SK-N-SH (cell line): ENCODE measurements around the gene C17orf100. TPM values are rescaled to one million over a fixed set of nuclear protein-coding genes. Genes with fewer than 3 reads are reported as not detected.

Source experiments
- CTCF ChIA-PET: fragments of 300-600, 350-600 bp; formaldehyde crosslinking; extraction: SDS; loops from one replicate; lab custom pipeline; 2021; lab: Yijun Ruan, JAX
- POLR2A ChIA-PET: fragments of 350-600 bp; sonication (Branson Sonifier 250); formaldehyde crosslinking; extraction: SDS; loops from one replicate; lab custom pipeline; 2020; ENCODE audit warnings: antibody characterized with exemption, inconsistent platforms; lab: Yijun Ruan, JAX
- DNase-seq: peaks from one replicate; pipeline ENCODE4 v3.0.0; 2012
- H2AFZ ChIP-seq: fragments of 200-600 bp; sonication (generic); 2 replicates; pipeline ENCODE4 v1.8.1; 2016; ENCODE audit warnings: antibody characterized with exemption, mild to moderate bottlenecking, low read depth
- H3F3A ChIP-seq: fragments of 200-600 bp; sonication (generic); replicated peaks from 2 replicates; pipeline ENCODE3; 2016; ENCODE audit warnings: antibody characterized with exemption, mild to moderate bottlenecking; ENCODE audit not compliant: insufficient read depth
- H3K27ac ChIP-seq, 2 experiments: fragments of 200-500 bp in 1 of 2; fragments of 200-600 bp in 1 of 2; sonication (Bioruptor generic) in 1 of 2; sonication (generic), shearing (Covaris generic) in 1 of 2; 2 replicates each; pipeline versions ENCODE4 v1.5.1 to v1.6.1; 2014 to 2016; ENCODE audit warnings: low read depth in 2 of 2, inconsistent platforms in 1 of 2, low read length in 1 of 2, mild to moderate bottlenecking in 1 of 2, mixed read lengths in 1 of 2
- H3K27me3 ChIP-seq: fragments of 200-600 bp; sonication (generic), shearing (Covaris generic); 2 replicates; pipeline ENCODE4 v1.6.1; 2016; ENCODE audit warnings: mixed run types; ENCODE audit not compliant: insufficient read depth
- H3K36me3 ChIP-seq, 2 experiments: fragments of 200-500 bp in 1 of 2; fragments of 200-600 bp in 1 of 2; sonication (Bioruptor generic) in 1 of 2; sonication (generic) in 1 of 2; replicated peaks in 1 of 2; 2 replicates each; pipeline versions ENCODE3 to v1.5.1; 2014 to 2016; ENCODE audit warnings: low read length in 1 of 2, mild to moderate bottlenecking in 1 of 2; ENCODE audit not compliant: insufficient read depth in 2 of 2, control insufficient read depth in 1 of 2
- H3K4me1 ChIP-seq, 2 experiments: fragments of 200-500 bp in 1 of 2; fragments of 200-600 bp in 1 of 2; sonication (Bioruptor generic) in 1 of 2; sonication (generic), shearing (Covaris generic) in 1 of 2; 2 replicates each; pipeline versions ENCODE4 v1.5.1 to v1.6.1; 2014 to 2016; ENCODE audit warnings: low read depth in 1 of 2, low read length in 1 of 2, mixed run types in 1 of 2; ENCODE audit not compliant: insufficient read depth in 2 of 2, control insufficient read depth in 1 of 2
- H3K4me2 ChIP-seq: fragments of 200-600 bp; sonication (generic), shearing (Covaris generic); 2 replicates; pipeline ENCODE4 v1.6.1; 2017; ENCODE audit warnings: mixed run types
- H3K4me3 ChIP-seq, 2 experiments: fragments of 200-500 bp in 1 of 2; fragments of 200-600 bp in 1 of 2; sonication (Bioruptor generic) in 1 of 2; sonication (generic), shearing (Covaris generic) in 1 of 2; 2 replicates each; pipeline versions ENCODE4 v1.5.1 to v1.8.1; 2014 to 2016; ENCODE audit warnings: low read depth in 2 of 2, inconsistent platforms in 1 of 2, low read length in 1 of 2, mild to moderate bottlenecking in 1 of 2, mixed read lengths in 1 of 2, moderate library complexity in 1 of 2
- H3K79me2 ChIP-seq: fragments of 200-600 bp; sonication (generic); 2 replicates; pipeline ENCODE4 v1.8.1; 2017; ENCODE audit warnings: mild to moderate bottlenecking; ENCODE audit not compliant: insufficient read depth
- H3K9ac ChIP-seq: fragments of 200-600 bp; sonication (generic); 2 replicates; pipeline ENCODE4 v1.6.1; 2017; ENCODE audit warnings: mixed run types
- H3K9me2 ChIP-seq: fragments of 200-600 bp; sonication (generic); 2 replicates; pipeline ENCODE4 v1.6.1; 2017; ENCODE audit warnings: mixed run types
- H3K9me3 ChIP-seq: fragments of 200-600 bp; sonication (generic); 2 replicates; pipeline ENCODE4 v1.6.1; 2017; ENCODE audit warnings: mixed run types, mild to moderate bottlenecking, moderate library complexity
- H4K20me1 ChIP-seq: fragments of 200-600 bp; sonication (generic); 2 replicates; pipeline ENCODE4 v1.6.1; 2017; ENCODE audit warnings: mild to moderate bottlenecking, mixed run types; ENCODE audit not compliant: insufficient read depth
- CHD2 ChIP-seq: fragments of 150-350 bp; IDR thresholded peaks from 2 replicates; pipeline ENCODE4 v1.6.1; 2018; ENCODE audit warnings: low read length; ENCODE audit not compliant: partially characterized antibody
- EZH2phosphoT487 ChIP-seq: fragments of 200-600 bp; sonication (generic); IDR thresholded peaks from 2 replicates; pipeline ENCODE4 v1.6.1; 2017; ENCODE audit warnings: low read depth, mixed run types, mild to moderate bottlenecking, antibody characterized with exemption, moderate library complexity, borderline replicate concordance
- FOXM1 ChIP-seq: IDR thresholded peaks from 2 replicates; pipeline ENCODE4 v1.4.0; 2012; ENCODE audit warnings: low read depth, mild to moderate bottlenecking
- GATA2 ChIP-seq: sonication (generic); formaldehyde crosslinking; IDR thresholded peaks from 2 replicates; pipeline ENCODE4 v1.5.0; 2020; ENCODE audit warnings: mild to moderate bottlenecking, missing genetic modification reagents
- JUND ChIP-seq: IDR thresholded peaks from 2 replicates; pipeline ENCODE4 v1.4.0; 2012
- MEF2A ChIP-seq: IDR thresholded peaks from 2 replicates; pipeline ENCODE4 v1.4.0; 2012; ENCODE audit warnings: low read depth, borderline replicate concordance
- MXI1 ChIP-seq: IDR thresholded peaks from 2 replicates; pipeline ENCODE4 v1.6.1; 2012; ENCODE audit warnings: mild to moderate bottlenecking, low read depth, low read length, improper control_type of control experiment
- NFIC ChIP-seq: IDR thresholded peaks from 2 replicates; pipeline ENCODE4 v1.4.0; 2012; ENCODE audit warnings: borderline replicate concordance
- NRF1 ChIP-seq: IDR thresholded peaks from 2 replicates; pipeline ENCODE4 v1.6.1; 2012; ENCODE audit warnings: low read depth, mild to moderate bottlenecking, low read length
- RFX5 ChIP-seq: IDR thresholded peaks from 2 replicates; pipeline ENCODE4 v1.6.1; 2012; ENCODE audit warnings: mild to moderate bottlenecking, improper control_type of control experiment, low read length
- RXRA ChIP-seq: IDR thresholded peaks from 2 replicates; pipeline ENCODE4 v1.4.0; 2012; ENCODE audit warnings: low read depth, mild to moderate bottlenecking, borderline replicate concordance
- SIN3A ChIP-seq: IDR thresholded peaks from 2 replicates; pipeline ENCODE4 v1.6.1; 2012; ENCODE audit warnings: low read depth, mild to moderate bottlenecking, low read length, moderate library complexity, borderline replicate concordance
- SMC3 ChIP-seq: IDR thresholded peaks from 2 replicates; pipeline ENCODE4 v1.6.1; 2012; ENCODE audit warnings: low read depth, low read length, improper control_type of control experiment
- TAF1 ChIP-seq: IDR thresholded peaks from 2 replicates; pipeline ENCODE4 v1.6.1; 2012; ENCODE audit warnings: low read depth, mild to moderate bottlenecking, low read length, moderate library complexity, borderline replicate concordance
- YY1 ChIP-seq: IDR thresholded peaks from 2 replicates; pipeline ENCODE4 v1.4.0; 2012; ENCODE audit warnings: low read depth, mild to moderate bottlenecking
- WGBS: methylation state at CpG from one replicate; pipeline ENCODE4 v1.1.6; 2017; ENCODE audit warnings: low lambda C conversion rate; 5-methylcytosine and 5-hydroxymethylcytosine counted together
- polyA plus RNA-seq, 3 experiments: library from polyadenylated mRNA; depleted of rRNA; stranded (reverse); fragments of >200 nt; gene quantifications; 2 replicates each; pipeline ENCODE4 v1.2.3, GENCODE V29; 2012
- TF ChIP-seq, protein P1 (sequence below): IDR thresholded peaks from 2 replicates; pipeline ENCODE4 v1.4.0; 2012; ENCODE audit warnings: low read depth
- TF ChIP-seq, protein P2 (sequence below): IDR thresholded peaks from 2 replicates; pipeline ENCODE4 v1.6.1; 2012; ENCODE audit warnings: mild to moderate bottlenecking, low read depth, low read length, moderate library complexity
- TF ChIP-seq, protein P3 (sequence below): fragments of 150-350 bp; IDR thresholded peaks from 2 replicates; pipeline ENCODE4 v1.6.1; 2016; ENCODE audit warnings: mild to moderate bottlenecking, low read depth, low read length
- TF ChIP-seq, protein P4 (sequence below): IDR thresholded peaks from 2 replicates; pipeline ENCODE4 v1.4.0; 2012; ENCODE audit warnings: low read depth, borderline replicate concordance
- TF ChIP-seq, protein P5 (sequence below): fragments of 150-350 bp; IDR thresholded peaks from 2 replicates; pipeline ENCODE4 v1.6.1; 2017; ENCODE audit warnings: antibody characterized with exemption, low read length, low read depth, borderline replicate concordance

The C17orf100 gene
- polyA plus RNA-seq, 1 of the 3 experiments (the other 2 are of a cell fraction), result 2.6 TPM

DNA sequence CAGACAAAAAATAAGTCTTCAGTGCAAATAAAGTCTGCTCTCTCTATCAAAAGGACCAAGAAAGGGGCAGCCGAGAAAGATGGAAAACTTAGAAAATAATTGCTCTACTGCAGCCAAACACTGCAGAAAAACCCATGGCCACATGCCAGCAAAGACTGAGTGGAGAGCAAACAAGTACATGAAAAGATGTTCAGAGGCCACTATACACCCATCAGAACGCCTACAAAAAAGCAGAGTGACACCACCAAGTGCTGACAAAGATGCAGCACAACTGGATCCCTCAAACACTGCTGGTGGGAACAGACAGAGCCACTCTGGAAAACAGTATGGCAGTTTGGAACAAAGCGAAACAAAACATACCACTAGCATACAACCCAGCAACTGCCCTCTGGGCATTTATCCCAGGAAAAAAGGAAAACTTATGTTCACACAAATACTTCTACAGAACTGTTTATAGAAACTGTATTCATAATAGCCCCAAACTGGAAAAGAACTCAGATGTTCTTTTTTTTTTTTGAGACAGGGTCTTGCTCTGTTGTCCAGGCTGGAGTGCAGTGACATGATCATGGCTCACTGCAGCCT lies 47.7 kb upstream of the C17orf100 start:
- Histone ChIP-seq H3K9ac (no peak overlapping the region), H3F3A (no peaks in the 10 kb centered on the region), H2AFZ (no peak overlapping the region), H3K9me2 (no peaks in the 10 kb centered on the region), H3K27me3 (no peaks in the 10 kb centered on the region), H3K27ac (no peak overlapping the region), H4K20me1 (no peaks in the 10 kb centered on the region), H3K36me3 (peaks cover 54 to 100% of the 10 kb centered on the region in 2 experiments), H3K4me3 (no peak overlapping the region), H3K4me1 (no peaks in the 10 kb centered on the region), H3K9me3 (no peaks in the 10 kb centered on the region), H3K4me2 (no peak overlapping the region), H3K79me2 (no peaks in the 10 kb centered on the region)
- CTCF ChIA-PET, result no interaction called here
- TF ChIP-seq SIN3A (no peak), RXRA (no peak), SMC3 (no peak), GATA2 (CRISPR knock-in tag) (no peak), YY1 (no peak), NRF1 (no peak), NFIC (no peak), JUND (no peak), MXI1 (no peak), RFX5 (no peak), CHD2 (no peak), TAF1 (no peak), EZH2phosphoT487 (no peak), FOXM1 (no peak), MEF2A (no peak)
- TF ChIP-seq, protein P1, sequence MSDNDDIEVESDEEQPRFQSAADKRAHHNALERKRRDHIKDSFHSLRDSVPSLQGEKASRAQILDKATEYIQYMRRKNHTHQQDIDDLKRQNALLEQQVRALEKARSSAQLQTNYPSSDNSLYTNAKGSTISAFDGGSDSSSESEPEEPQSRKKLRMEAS, result no peak
- TF ChIP-seq, protein P2, sequence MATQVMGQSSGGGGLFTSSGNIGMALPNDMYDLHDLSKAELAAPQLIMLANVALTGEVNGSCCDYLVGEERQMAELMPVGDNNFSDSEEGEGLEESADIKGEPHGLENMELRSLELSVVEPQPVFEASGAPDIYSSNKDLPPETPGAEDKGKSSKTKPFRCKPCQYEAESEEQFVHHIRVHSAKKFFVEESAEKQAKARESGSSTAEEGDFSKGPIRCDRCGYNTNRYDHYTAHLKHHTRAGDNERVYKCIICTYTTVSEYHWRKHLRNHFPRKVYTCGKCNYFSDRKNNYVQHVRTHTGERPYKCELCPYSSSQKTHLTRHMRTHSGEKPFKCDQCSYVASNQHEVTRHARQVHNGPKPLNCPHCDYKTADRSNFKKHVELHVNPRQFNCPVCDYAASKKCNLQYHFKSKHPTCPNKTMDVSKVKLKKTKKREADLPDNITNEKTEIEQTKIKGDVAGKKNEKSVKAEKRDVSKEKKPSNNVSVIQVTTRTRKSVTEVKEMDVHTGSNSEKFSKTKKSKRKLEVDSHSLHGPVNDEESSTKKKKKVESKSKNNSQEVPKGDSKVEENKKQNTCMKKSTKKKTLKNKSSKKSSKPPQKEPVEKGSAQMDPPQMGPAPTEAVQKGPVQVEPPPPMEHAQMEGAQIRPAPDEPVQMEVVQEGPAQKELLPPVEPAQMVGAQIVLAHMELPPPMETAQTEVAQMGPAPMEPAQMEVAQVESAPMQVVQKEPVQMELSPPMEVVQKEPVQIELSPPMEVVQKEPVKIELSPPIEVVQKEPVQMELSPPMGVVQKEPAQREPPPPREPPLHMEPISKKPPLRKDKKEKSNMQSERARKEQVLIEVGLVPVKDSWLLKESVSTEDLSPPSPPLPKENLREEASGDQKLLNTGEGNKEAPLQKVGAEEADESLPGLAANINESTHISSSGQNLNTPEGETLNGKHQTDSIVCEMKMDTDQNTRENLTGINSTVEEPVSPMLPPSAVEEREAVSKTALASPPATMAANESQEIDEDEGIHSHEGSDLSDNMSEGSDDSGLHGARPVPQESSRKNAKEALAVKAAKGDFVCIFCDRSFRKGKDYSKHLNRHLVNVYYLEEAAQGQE, result no peak
- TF ChIP-seq, protein P3, sequence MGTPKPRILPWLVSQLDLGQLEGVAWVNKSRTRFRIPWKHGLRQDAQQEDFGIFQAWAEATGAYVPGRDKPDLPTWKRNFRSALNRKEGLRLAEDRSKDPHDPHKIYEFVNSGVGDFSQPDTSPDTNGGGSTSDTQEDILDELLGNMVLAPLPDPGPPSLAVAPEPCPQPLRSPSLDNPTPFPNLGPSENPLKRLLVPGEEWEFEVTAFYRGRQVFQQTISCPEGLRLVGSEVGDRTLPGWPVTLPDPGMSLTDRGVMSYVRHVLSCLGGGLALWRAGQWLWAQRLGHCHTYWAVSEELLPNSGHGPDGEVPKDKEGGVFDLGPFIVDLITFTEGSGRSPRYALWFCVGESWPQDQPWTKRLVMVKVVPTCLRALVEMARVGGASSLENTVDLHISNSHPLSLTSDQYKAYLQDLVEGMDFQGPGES, result no peak
- TF ChIP-seq, protein P4, sequence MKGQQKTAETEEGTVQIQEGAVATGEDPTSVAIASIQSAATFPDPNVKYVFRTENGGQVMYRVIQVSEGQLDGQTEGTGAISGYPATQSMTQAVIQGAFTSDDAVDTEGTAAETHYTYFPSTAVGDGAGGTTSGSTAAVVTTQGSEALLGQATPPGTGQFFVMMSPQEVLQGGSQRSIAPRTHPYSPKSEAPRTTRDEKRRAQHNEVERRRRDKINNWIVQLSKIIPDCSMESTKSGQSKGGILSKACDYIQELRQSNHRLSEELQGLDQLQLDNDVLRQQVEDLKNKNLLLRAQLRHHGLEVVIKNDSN, result no peak
- TF ChIP-seq, protein P5, sequence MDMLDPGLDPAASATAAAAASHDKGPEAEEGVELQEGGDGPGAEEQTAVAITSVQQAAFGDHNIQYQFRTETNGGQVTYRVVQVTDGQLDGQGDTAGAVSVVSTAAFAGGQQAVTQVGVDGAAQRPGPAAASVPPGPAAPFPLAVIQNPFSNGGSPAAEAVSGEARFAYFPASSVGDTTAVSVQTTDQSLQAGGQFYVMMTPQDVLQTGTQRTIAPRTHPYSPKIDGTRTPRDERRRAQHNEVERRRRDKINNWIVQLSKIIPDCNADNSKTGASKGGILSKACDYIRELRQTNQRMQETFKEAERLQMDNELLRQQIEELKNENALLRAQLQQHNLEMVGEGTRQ, result no peak
- no peak for DNase-seq
- WGBS, result 90% methylated on average over 3 of the region's 3 CpGs
- POLR2A ChIA-PET, result no interaction called here
